ENCODE data around the gene EIF3F. TPM values are rescaled to one million over a fixed set of nuclear protein-coding genes. Genes with fewer than 3 reads are reported as not detected.
"Not testable (repeated sequence)": the region's sequence is repeated elsewhere in the genome, so short reads cannot be mapped to it uniquely, and the experiment has no call there.

EIF3F gene
- total RNA-seq, 2 experiments from 2014 or later: 303 to 309 TPM

DNA sequence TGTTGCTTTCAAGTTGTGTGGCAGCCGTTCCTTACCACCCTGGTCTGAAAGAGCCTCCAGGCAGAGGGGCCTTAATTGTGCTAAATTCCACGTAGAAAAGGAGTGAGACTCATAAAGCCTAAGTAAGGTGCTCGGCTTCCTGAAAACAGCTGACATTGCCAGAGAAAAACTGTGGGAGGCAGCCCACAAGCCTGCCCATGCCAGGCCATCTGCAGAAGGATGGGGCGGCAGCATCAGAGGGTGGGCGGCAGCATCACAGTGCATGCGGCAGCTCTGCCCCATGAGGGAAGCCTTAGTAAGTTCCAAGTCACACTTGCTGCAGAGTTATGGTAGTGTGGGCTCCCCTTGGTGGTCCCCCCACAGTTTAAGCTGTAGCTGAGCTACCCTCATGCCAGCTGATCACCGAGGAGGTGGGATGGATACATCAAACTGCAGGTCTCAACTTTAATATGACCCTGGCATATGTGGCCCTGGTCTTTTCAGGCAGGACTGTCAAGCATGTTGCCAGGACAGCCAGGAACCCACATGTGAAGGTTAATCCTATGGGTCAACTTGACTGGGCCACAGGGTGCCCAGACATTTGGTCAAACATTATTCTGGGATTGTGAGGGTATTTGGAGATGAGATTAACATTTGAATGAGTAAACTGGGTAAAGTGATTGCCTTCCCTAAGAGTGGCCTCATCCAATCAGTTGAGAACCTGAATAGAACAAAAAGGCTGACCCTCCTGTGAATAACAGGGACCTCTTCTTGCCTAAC lies 3.1 kb upstream of the EIF3F start:
- ChIA-PET CTCF (interaction anchor here (2.3 kb wide), 1 partner anchor 91 kb away, joined by 10 read pairs; no protein-coding TSS in a partner anchor), POLR2A (no interaction called here)
- DNase-seq: no peak
- Mint-ChIP-seq H3K9me3 (no peaks in the 10 kb centered on the region), H3K36me3 (ENCODE audit: low read depth) (peaks cover 3% of the 10 kb centered on the region), H3K4me1 (ENCODE audit: low read depth) (peaks cover 19% of the 10 kb centered on the region), H3K27me3 (no peaks in the 10 kb centered on the region), H3K27ac (no peak overlapping the region), H3K4me3 (no peak overlapping the region)
- intact Hi-C loops (cut with micrococcal nuclease): no loop called here
- ATAC-seq: no peak
- no peak for TF ChIP-seq CTCF (IDR thresholded peaks at IDR 0.05)

- intact Hi-C loops (cut with micrococcal nuclease); DNase-seq; H3K27me3 Mint-ChIP-seq; ATAC-seq; H3K9me3 Mint-ChIP-seq: not testable (repeated sequence)
- Mint-ChIP-seq H3K4me3 (peak overlapping the region; percentile 93), H3K27ac (peak overlapping the region; percentile 98), H3K4me1 (ENCODE audit: low read depth) (peaks cover 39% of the 10 kb centered on the region), H3K36me3 (ENCODE audit: low read depth) (peaks cover 26% of the 10 kb centered on the region)
- POLR2A ChIA-PET: interaction anchor here (0.9 kb wide), 1 partner anchor 15 kb away, joined by 3 read pairs; no protein-coding TSS in a partner anchor
- CTCF ChIA-PET: interaction anchor here (0.8 to 2.2 kb wide), 23 partner anchors 8 to 300 kb away, joined by 3 to 101 read pairs (median 5); no protein-coding TSS in a partner anchor
Measured at GRCh38 chr11:7987560-7987883, 385 bp downstream of the EIF3F start.

DNA sequence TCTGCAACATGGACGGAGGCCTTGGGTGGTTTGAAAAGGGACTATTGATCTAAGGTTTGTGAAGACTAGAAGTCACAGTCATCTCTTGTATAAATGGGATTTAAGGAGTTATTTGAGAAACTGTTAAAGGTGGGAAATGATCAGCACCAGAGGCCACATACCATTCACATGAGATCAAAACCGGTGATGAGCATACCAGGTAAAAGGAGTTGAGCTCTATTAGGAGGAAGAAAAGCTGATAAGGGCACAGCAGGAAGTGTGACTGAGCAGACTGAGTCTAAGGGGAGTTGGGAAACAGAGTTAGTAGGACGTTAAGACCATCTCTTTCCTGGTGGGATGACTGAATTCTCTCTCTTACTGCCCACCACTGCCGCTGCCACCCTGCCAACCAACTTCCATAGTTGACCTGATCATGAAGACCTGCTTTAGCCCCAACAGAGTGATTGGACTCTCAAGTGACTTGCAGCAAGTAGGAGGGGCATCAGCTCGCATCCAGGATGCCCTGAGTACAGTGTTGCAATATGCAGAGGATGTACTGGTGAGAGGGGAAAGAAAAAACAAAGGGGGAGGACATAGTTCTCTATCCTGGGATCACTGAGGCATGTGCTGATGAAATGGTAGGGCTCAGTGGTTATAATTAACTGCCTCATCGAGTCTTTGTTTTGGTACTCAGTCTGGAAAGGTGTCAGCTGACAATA lies 7.6 kb downstream of the EIF3F start:
- Mint-ChIP-seq H3K27me3 (no peaks in the 10 kb centered on the region), H3K36me3 (ENCODE audit: low read depth) (peaks cover 74% of the 10 kb centered on the region), H3K4me1 (ENCODE audit: low read depth) (peaks cover 13% of the 10 kb centered on the region), H3K4me3 (no peak overlapping the region), H3K27ac (no peak overlapping the region), H3K9me3 (no peaks in the 10 kb centered on the region)
- intact Hi-C loops (cut with micrococcal nuclease): no loop called here
- DNase-seq (no peak), ATAC-seq (no peak)
- ChIA-PET CTCF (no interaction called here), POLR2A (interaction anchor here (1.7 kb wide), 1 partner anchor 11 kb away, joined by 5 read pairs; no protein-coding TSS in a partner anchor)
- TF ChIP-seq CTCF (IDR thresholded peaks at IDR 0.05): no peak

DNA sequence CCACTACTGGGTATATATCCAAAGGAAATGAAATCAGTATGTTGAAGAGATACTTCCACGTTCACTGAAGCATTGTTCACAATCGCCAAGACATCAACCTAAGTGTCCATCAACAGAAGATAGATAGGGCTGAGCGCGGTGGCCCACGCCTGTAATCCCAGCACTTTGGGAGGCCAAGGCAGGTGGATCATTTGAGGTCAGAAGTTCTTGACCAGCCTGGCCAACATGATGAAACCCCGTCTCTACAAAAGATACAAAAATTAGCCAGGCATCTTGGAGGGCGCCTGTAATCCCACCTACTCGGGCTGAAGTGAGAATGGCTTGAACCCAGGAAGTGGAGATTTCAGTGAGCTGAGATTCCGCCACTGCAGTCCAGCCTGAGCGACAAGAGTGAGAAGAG lies 12.7 kb downstream of the EIF3F start:
- peaks cover 53% of the 10 kb centered on the region for H3K36me3 Mint-ChIP-seq (ENCODE audit: low read depth)
- ATAC-seq: no peak
- no peak for TF ChIP-seq CTCF (IDR thresholded peaks at IDR 0.05)
- H3K27ac Mint-ChIP-seq: no peak overlapping the region
- no peaks in the 10 kb centered on the region for H3K9me3 Mint-ChIP-seq
- ChIA-PET POLR2A (interaction anchor here (0.9 to 1.2 kb wide), 2 partner anchors 95 to 175 kb away, joined by 3 read pairs; no protein-coding TSS in a partner anchor), CTCF (interaction anchor here (3.1 kb wide), 1 partner anchor 13 kb away, joined by 11 read pairs; the partner anchor contains the start of gene EIF3F)
- DNase-seq: no peak
- intact Hi-C loops (cut with micrococcal nuclease): no loop called here
- H3K27me3 Mint-ChIP-seq: no peaks in the 10 kb centered on the region
- H3K4me1 Mint-ChIP-seq (ENCODE audit: low read depth): peaks cover 2% of the 10 kb centered on the region
- no peak overlapping the region for H3K4me3 Mint-ChIP-seq

- Mint-ChIP-seq H3K4me3 (no peak overlapping the region), H3K27me3 (no peaks in the 10 kb centered on the region), H3K36me3 (ENCODE audit: low read depth) (peaks cover 47% of the 10 kb centered on the region), H3K27ac (peak overlapping the region; percentile 6), H3K9me3 (no peaks in the 10 kb centered on the region), H3K4me1 (ENCODE audit: low read depth) (peaks cover 2% of the 10 kb centered on the region)
- ChIA-PET CTCF (interaction anchor here (1.7 kb wide), 1 partner anchor 99 kb away, joined by 5 read pairs; no protein-coding TSS in a partner anchor), POLR2A (interaction anchor here (1.2 kb wide), 1 partner anchor 175 kb away, joined by 3 read pairs; no protein-coding TSS in a partner anchor)
- ATAC-seq: no peak
- no peak for DNase-seq
- intact Hi-C loops (cut with micrococcal nuclease): no loop called here
- TF ChIP-seq CTCF (IDR thresholded peaks at IDR 0.05): no peak
Measured at GRCh38 chr11:8000390-8000789, 13.3 kb downstream of the EIF3F start.
